DND-41 (cell line): ENCODE results near the gene SLIT1.

Source experiments
- CTCF ChIP-seq: IDR thresholded peaks from 2 replicates; pipeline ENCODE4 v1.5.1; 2012; ENCODE audit warnings: borderline replicate concordance, low read length, moderate library complexity, mild to moderate bottlenecking; ENCODE audit not compliant: poor library complexity, severe bottlenecking; ENCODE audit errors: extremely low read depth
- EZH2 ChIP-seq: IDR thresholded peaks from 3 replicates; pipeline ENCODE4 v1.6.1; 2012; ENCODE audit warnings: borderline replicate concordance, low read depth, mild to moderate bottlenecking, moderate library complexity, low read length, inconsistent platforms; ENCODE audit not compliant: severe bottlenecking

DNA sequence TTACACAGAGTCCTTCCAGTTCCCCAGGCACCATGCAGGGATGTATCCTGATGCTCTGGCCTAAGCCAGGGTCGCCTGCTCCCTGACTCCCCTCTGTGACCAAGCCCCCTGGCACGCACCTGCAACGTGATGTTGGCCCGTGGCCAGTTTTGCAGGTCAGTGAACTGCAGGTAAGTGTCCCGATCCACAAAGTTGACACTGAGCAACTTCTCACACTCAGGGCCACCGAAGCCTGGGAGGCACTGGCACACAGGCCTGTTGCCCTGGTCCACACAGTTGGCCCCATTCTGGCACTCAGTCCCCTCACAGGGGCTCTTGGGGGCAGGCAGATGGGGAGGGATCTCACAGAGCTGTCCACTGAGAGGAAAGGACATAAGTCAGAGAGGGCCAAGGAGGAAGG is 179.4 kb downstream of the SLIT1 start:
- TF ChIP-seq CTCF (no peak), EZH2 (no peak)
